GM12878 (cell line): ENCODE data around the gene LIPE. TPM values are rescaled to one million over a fixed set of nuclear protein-coding genes. Genes with fewer than 3 reads are reported as not detected.

ENCODE experiments used
- ATAC-seq: fragments of 200-7000 bp; cut with Tn5 transposase; 3 replicates; pipeline ENCODE4 v1.9.1; 2020; ENCODE audit warnings: mild to moderate bottlenecking, moderate library complexity
- BruUV-seq: library from RNA; stranded (reverse); fragments of 400-500 nt; replicated peaks from 2 replicates; lab custom pipeline; 2021; lab: Mats Ljungman, UMichigan
- CTCF ChIA-PET: fragments of 300-600 bp; sonication (Branson Sonifier 250); formaldehyde crosslinking; extraction: SDS; loops from one replicate; lab custom pipeline; 2021; ENCODE audit warnings: inconsistent platforms; lab: Yijun Ruan, JAX
- POLR2A ChIA-PET: fragments of 350-600 bp; formaldehyde crosslinking; extraction: SDS; loops from one replicate; lab custom pipeline; 2021; ENCODE audit warnings: inconsistent platforms; lab: Charles Lee
- RAD21 ChIA-PET: fragments of 300-600 bp; sonication (Branson Sonifier 250); formaldehyde crosslinking; loops from one replicate; lab custom pipeline; 2023; ENCODE audit warnings: antibody characterized with exemption; ENCODE audit not compliant: unreplicated experiment; lab: Charles Lee
- SMC1A ChIA-PET: fragments of 300-600 bp; sonication (Branson Sonifier 250); formaldehyde crosslinking; loops from one replicate; lab custom pipeline; 2023; ENCODE audit not compliant: unreplicated experiment, uncharacterized antibody; lab: Charles Lee
- DNase-seq: peaks from one replicate; pipeline ENCODE4 v3.0.0-alpha.2; 2011; ENCODE audit warnings: low read depth, low spot score
- FAIRE-seq: peaks from 3 replicates; lab custom pipeline; 2011; peaks lifted over from hg19 to GRCh38; lab: Jason Lieb, UNC
- H2AFZ ChIP-seq: 2 replicates; pipeline ENCODE4 v1.6.0; 2011; ENCODE audit warnings: low read depth, low read length, control low read depth; ENCODE audit not compliant: control insufficient read depth
- H3K27ac ChIP-seq: 2 replicates; pipeline ENCODE4 v1.5.1; 2011; ENCODE audit warnings: control low read depth; ENCODE audit not compliant: control insufficient read depth, insufficient read depth
- H3K27me3 ChIP-seq, 2 experiments: replicated peaks in 1 of 2; 2 replicates each; pipeline versions ENCODE4 v1.6.0 to v1.6.1; 2011; ENCODE audit warnings: low read length in 1 of 2; ENCODE audit not compliant: control insufficient read depth in 2 of 2, insufficient read depth in 2 of 2
- H3K36me3 ChIP-seq, 2 experiments: 2 replicates each; pipeline ENCODE4 v1.5.1; 2011; ENCODE audit warnings: low read length in 1 of 2; ENCODE audit not compliant: control insufficient read depth in 2 of 2, insufficient read depth in 2 of 2
- H3K4me1 ChIP-seq: 2 replicates; pipeline ENCODE4 v1.6.1; 2011; ENCODE audit warnings: mild to moderate bottlenecking, low read length, moderate library complexity, mixed read lengths; ENCODE audit not compliant: control insufficient read depth, insufficient read depth
- H3K4me2 ChIP-seq: 2 replicates; pipeline ENCODE4 v1.6.0; 2011; ENCODE audit warnings: control low read depth; ENCODE audit not compliant: control insufficient read depth, insufficient read depth
- H3K4me3 ChIP-seq: fragments of 200-600 bp; sonication (generic); 2 replicates; pipeline ENCODE4 v1.5.1; 2016
- H3K79me2 ChIP-seq: 2 replicates; pipeline ENCODE4 v1.6.0; 2011; ENCODE audit warnings: low read length; ENCODE audit not compliant: control insufficient read depth, insufficient read depth
- H3K9ac ChIP-seq: 2 replicates; pipeline ENCODE4 v1.8.0; 2011; ENCODE audit warnings: low read length, control low read depth, mixed read lengths; ENCODE audit not compliant: control insufficient read depth, insufficient read depth
- H3K9me3 ChIP-seq: replicated peaks from 3 replicates; pipeline ENCODE4 v1.5.1; 2011; ENCODE audit warnings: mild to moderate bottlenecking, low read length; ENCODE audit not compliant: control insufficient read depth, insufficient read depth
- H4K20me1 ChIP-seq: 2 replicates; pipeline ENCODE4 v1.6.0; 2011; ENCODE audit not compliant: control insufficient read depth, insufficient read depth
- CEBPB ChIP-seq, 2 experiments: fragments of 150-350 bp in 1 of 2; IDR thresholded peaks; 2 replicates each; pipeline ENCODE4 v1.6.1; 2012 to 2014; ENCODE audit warnings: low read depth in 2 of 2, low read length in 2 of 2, borderline replicate concordance in 1 of 2, inconsistent platforms in 1 of 2
- E2F4 ChIP-seq: IDR thresholded peaks from 2 replicates; pipeline ENCODE4 v1.6.1; 2012; ENCODE audit warnings: low read depth, low read length, improper control_type of control experiment
- EGR1 ChIP-seq, 2 experiments: IDR thresholded peaks; 1 replicate in 1 of 2; 2 replicates in 1 of 2; pipeline ENCODE4 v1.6.1; 2011 to 2012; ENCODE audit warnings: low read depth in 2 of 2, low read length in 2 of 2, borderline replicate concordance in 1 of 2, mild to moderate bottlenecking in 1 of 2, moderate library complexity in 1 of 2
- RBBP5 ChIP-seq: fragments of 200-600 bp; sonication (generic); conservative IDR thresholded peaks from 2 replicates; pipeline ENCODE4 v1.6.1; 2016
- RCOR1 ChIP-seq: conservative IDR thresholded peaks from 2 replicates; pipeline ENCODE4 v1.6.1; 2012; ENCODE audit warnings: low read depth, low read length, improper control_type of control experiment
- SUPT20H ChIP-seq: IDR thresholded peaks from 2 replicates; pipeline ENCODE4 v1.6.1; 2011; ENCODE audit warnings: low read depth, mild to moderate bottlenecking, low read length, moderate library complexity, borderline replicate concordance; ENCODE audit not compliant: control insufficient read depth
- ZBTB4 ChIP-seq: fragments of 450-650 bp; formaldehyde crosslinking; IDR thresholded peaks from 2 replicates; pipeline ENCODE4 v1.4.0; 2022; ENCODE audit warnings: mild to moderate bottlenecking, moderate library complexity
- ZNF24 ChIP-seq: fragments of 450-650 bp; IDR thresholded peaks from 2 replicates; pipeline ENCODE4 v1.6.1; 2017; ENCODE audit warnings: antibody characterized with exemption, mild to moderate bottlenecking
- ZZZ3 ChIP-seq: IDR thresholded peaks from 2 replicates; pipeline ENCODE4 v1.6.1; 2011; ENCODE audit warnings: low read depth; ENCODE audit not compliant: control insufficient read depth, insufficient read length
- WGBS: methylation state at CpG from one replicate; pipeline ENCODE4 v1.1.6; 2016; ENCODE audit warnings: low lambda C conversion rate; ENCODE audit not compliant: insufficient replicate concordance, insufficient coverage; ENCODE audit errors: missing lambda C conversion rate; 5-methylcytosine and 5-hydroxymethylcytosine counted together
- in situ Hi-C: fragments of 300-500 bp; cut with MboI; formaldehyde crosslinking; loops from 9 replicates; pipeline ENCODE4 v1.14.3; 2018; ENCODE audit warnings: mixed read lengths
- intact Hi-C: fragments of 100-400 bp; cut with micrococcal nuclease; formaldehyde crosslinking; loops from one replicate; pipeline ENCODE4 v1.14.2; 2022; ENCODE audit not compliant: unreplicated experiment
- polyA plus RNA-seq, 11 experiments: library from polyadenylated mRNA; depleted of rRNA in 4 of 11; unstranded in 6 of 11; stranded (reverse) in 5 of 11; fragments of >200 nt; fragmentation: Nextera tagmentation in 4 of 11; fragmentation: Illumina TruSeq in 1 of 11; extraction: Ambion mirVana in 4 of 11; extraction: Trizol in 1 of 11; gene quantifications; 1 replicate in 1 of 11; 2 replicates in 10 of 11; pipeline versions ENCODE4 v1.2.1 to v1.2.3, GENCODE V29; 2011 to 2016; ENCODE audit warnings: inconsistent platforms in 2 of 11, missing spikeins in 2 of 11, low read depth in 1 of 11
- total RNA-seq, 4 experiments: library from RNA; depleted of rRNA in 3 of 4; stranded (reverse); fragments of >200 nt in 3 of 4; fragmentation: Illumina TruSeq in 1 of 4; extraction: Trizol in 1 of 4; gene quantifications; 2 replicates each; pipeline versions ENCODE4 v1.2.1 to v1.2.3, GENCODE V29; 2013 to 2021
- TF ChIP-seq, protein P1 (sequence below): fragments of 450-650 bp; IDR thresholded peaks from 2 replicates; pipeline ENCODE4 v1.6.1; 2017; ENCODE audit warnings: low read depth, mild to moderate bottlenecking, moderate library complexity

Gene LIPE
- total and polyA plus RNA-seq, 10 of the 15 experiments (the other 5 are each of a cell fraction or from before 2014, with no cell fraction given): 0.02 to 33.3 (median 9.5) TPM

- Histone ChIP-seq H3K9me3 (peaks cover 6% of the 10 kb centered on the region; the same call in 1 of the 3 replicates), H4K20me1 (no peaks in the 10 kb centered on the region), H3K27ac (no peak overlapping the region), H2AFZ (no peak overlapping the region), H3K4me1 (peaks cover 4% of the 10 kb centered on the region), H3K27me3 (no peaks in the 10 kb centered on the region), H3K4me2 (no peak overlapping the region), H3K36me3 (no peaks in the 10 kb centered on the region; a peak in 1 of 4 replicates), H3K9ac (no peak overlapping the region), H3K4me3 (no peak overlapping the region), H3K79me2 (no peaks in the 10 kb centered on the region)
- ChIA-PET RAD21 (no interaction called here), SMC1A (no interaction called here), CTCF (no interaction called here), POLR2A (no interaction called here)
- TF ChIP-seq EGR1 (IDR thresholded peaks at IDR 0.05; ENCODE audit: borderline replicate concordance in 1 of 2, low read depth in 2 of 2, low read length in 2 of 2) (no peak), ZZZ3 (no peak)
- BruUV-seq: no TSS peak
- intact Hi-C loops: no loop called here
- in situ Hi-C loops: no loop called here
- ATAC-seq (no peak), FAIRE-seq (no peak), DNase-seq (no peak)
- 90% methylated on average over 14 of the region's 14 CpGs for WGBS
These were observed 64.8 kb downstream of the LIPE start for GRCh38 chr19:42362342-42362741.

DNA sequence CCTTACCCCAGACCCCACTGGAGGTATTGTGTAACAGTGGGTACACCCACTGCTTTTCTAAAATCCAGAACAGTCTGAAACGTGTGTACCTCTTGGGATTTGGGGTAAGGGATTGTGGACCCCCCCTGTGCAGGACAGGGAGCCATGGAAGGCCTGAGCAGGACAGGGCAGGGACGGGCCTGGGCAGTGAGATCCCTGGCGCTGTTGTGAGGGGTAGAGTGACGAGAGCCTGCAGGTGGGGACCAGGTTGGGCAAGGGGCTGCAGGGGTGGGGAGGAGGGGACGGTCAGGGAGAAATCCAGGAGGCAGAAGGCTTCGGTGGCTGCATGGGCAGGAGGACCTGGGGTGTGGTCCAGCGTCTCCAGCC lies 65.7 kb downstream of the LIPE start:
- no peak for DNase-seq
- intact Hi-C loops: no loop called here
- no peak for FAIRE-seq
- ChIA-PET SMC1A (no interaction called here), POLR2A (no interaction called here), CTCF (no interaction called here), RAD21 (no interaction called here)
- no peak overlapping the region for H3K9ac ChIP-seq
- ATAC-seq: no peak
- no peak overlapping the region for H3K4me3 ChIP-seq
- H2AFZ ChIP-seq: no peak overlapping the region
- no peak overlapping the region for H3K4me2 ChIP-seq
- H3K27ac ChIP-seq: no peak overlapping the region
- no peaks in the 10 kb centered on the region for H4K20me1 ChIP-seq
- peaks cover 6% of the 10 kb centered on the region; the same call in 1 of the 3 replicates for H3K9me3 ChIP-seq
- no TSS peak for BruUV-seq
- no peaks in the 10 kb centered on the region for H3K27me3 ChIP-seq
- in situ Hi-C loops: no loop called here
- peaks cover 4% of the 10 kb centered on the region for H3K4me1 ChIP-seq
- no peaks in the 10 kb centered on the region; a peak in 2 of 4 replicates for H3K36me3 ChIP-seq
- no peaks in the 10 kb centered on the region for H3K79me2 ChIP-seq
- WGBS: 45% methylated on average over 2 of the region's 7 CpGs
- no peak for TF ChIP-seq RBBP5
- no peak for TF ChIP-seq ZBTB4 (CRISPR knock-in tag)
- TF ChIP-seq, protein P1, sequence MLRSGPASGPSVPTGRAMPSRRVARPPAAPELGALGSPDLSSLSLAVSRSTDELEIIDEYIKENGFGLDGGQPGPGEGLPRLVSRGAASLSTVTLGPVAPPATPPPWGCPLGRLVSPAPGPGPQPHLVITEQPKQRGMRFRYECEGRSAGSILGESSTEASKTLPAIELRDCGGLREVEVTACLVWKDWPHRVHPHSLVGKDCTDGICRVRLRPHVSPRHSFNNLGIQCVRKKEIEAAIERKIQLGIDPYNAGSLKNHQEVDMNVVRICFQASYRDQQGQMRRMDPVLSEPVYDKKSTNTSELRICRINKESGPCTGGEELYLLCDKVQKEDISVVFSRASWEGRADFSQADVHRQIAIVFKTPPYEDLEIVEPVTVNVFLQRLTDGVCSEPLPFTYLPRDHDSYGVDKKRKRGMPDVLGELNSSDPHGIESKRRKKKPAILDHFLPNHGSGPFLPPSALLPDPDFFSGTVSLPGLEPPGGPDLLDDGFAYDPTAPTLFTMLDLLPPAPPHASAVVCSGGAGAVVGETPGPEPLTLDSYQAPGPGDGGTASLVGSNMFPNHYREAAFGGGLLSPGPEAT: no peak
- TF ChIP-seq E2F4: no peak
- no peak for TF ChIP-seq RCOR1
- TF ChIP-seq CEBPB (IDR thresholded peaks at IDR 0.05; ENCODE audit: borderline replicate concordance in 1 of 2, low read depth in 2 of 2, low read length in 2 of 2): no peak
- no peak for TF ChIP-seq SUPT20H
- TF ChIP-seq ZNF24: no peak
